ENCODE data around the gene PRR7.
A peak's percentile ranks its signal among the peaks of the same experiment; 100 is the strongest.

PRR7 gene, protein sequence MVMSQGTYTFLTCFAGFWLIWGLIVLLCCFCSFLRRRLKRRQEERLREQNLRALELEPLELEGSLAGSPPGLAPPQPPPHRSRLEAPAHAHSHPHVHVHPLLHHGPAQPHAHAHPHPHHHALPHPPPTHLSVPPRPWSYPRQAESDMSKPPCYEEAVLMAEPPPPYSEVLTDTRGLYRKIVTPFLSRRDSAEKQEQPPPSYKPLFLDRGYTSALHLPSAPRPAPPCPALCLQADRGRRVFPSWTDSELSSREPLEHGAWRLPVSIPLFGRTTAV

GRCh38 chr5:177446200-177447065 is at the start of gene PRR7:
Gene PRR7 (plus strand): TSS chr5:177446814. CDS start chr5:177455068, 8,254 bp downstream.
- peak within 1 kb of the TSS; percentile 70 for H3K4me3 ChIP-seq (ENCODE audit: low read length)
- TF ChIP-seq CTCF (conservative IDR thresholded peaks at IDR 0.05; ENCODE audit: low read length): no peak; the same call in 1 of the 2 replicates

DNA sequence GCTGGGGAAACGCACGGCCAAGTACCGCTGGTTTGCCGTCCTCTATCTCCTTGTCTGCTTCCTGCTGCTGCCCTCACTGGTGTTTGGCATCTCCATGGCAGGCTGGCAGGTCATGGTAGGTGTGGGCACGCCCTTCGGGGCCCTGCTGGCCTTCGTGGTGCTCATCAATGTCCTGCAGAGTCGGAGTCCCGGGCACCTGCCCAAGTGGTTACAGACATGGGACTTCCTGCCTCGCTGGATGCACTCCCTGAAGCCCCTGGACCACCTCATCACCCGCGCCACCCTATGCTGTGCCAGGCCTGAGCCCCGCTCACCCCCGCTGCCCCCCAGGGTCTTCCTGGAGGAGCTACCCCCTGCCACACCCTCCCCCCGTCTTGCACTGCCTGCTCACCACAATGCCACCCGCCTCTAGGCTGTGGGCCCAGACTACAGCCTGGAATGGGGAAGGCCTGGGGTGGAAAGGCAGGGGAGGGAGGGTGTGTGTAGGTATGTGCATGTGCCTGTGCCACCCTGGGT is 48.7 kb upstream of the PRR7 start:
- TF ChIP-seq CTCF (conservative IDR thresholded peaks at IDR 0.05; ENCODE audit: low read length): no peak
- DNase-seq (ENCODE audit: low read depth): no peak
- no peak overlapping the region for H3K4me3 ChIP-seq (ENCODE audit: low read length)

More at GRCh38 chr5:177446200-177447065, at the start of gene PRR7:
- DNase-seq (ENCODE audit: low read depth): peak; percentile 66

DNA sequence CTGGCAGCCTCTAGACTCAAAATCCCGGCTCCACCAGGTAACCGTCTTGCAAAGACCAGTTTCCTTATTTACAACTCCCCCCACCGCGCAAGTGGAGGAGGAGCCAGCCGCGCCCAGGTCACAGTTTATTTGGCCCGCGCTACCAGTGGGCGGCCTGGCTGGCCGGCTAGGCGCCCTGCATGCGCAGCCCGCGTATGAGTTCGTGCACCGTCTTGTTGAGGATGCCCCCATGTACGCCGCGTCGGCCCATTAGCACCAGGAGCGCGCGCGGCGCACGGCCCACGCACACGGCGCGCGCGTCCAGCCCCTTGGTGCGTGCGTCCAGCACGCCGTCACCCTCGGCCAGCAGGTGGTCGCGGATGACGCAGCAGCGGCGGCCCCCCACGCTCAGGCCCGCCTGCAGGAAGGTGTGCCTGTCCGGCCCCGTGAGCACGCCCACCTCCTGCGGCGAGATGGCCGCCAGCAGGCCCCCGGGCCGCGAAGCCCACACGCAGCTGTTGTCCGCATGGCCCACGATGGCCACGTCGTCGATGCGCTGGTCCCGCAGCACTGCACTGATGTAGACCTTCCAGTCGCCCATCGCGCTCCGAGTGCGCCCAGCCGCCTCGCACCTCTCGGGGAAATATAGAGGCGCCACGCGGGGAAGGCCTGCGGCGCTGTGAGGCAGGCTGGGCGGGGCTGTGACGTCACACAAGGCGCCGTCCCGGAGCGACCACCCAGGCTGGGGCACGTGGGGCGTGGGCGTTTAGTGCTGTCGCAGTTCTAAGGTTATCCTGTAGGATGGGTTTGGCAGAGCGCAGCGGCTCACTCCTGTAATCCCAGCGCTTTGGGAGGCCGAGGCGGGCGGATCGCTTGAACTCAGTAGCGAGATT is 46.4 kb upstream of the PRR7 start, which contains the start of gene PFN3:
Gene PFN3 (minus strand): TSS at position 665 of the 872 bp plus-strand sequence. CDS start 85 bp downstream, at position 580.
- no peak for TF ChIP-seq CTCF (conservative IDR thresholded peaks at IDR 0.05; ENCODE audit: low read length)
- no peak within 1 kb of the TSS for H3K4me3 ChIP-seq (ENCODE audit: low read length)
- DNase-seq (ENCODE audit: low read depth): peak; percentile 8

DNA sequence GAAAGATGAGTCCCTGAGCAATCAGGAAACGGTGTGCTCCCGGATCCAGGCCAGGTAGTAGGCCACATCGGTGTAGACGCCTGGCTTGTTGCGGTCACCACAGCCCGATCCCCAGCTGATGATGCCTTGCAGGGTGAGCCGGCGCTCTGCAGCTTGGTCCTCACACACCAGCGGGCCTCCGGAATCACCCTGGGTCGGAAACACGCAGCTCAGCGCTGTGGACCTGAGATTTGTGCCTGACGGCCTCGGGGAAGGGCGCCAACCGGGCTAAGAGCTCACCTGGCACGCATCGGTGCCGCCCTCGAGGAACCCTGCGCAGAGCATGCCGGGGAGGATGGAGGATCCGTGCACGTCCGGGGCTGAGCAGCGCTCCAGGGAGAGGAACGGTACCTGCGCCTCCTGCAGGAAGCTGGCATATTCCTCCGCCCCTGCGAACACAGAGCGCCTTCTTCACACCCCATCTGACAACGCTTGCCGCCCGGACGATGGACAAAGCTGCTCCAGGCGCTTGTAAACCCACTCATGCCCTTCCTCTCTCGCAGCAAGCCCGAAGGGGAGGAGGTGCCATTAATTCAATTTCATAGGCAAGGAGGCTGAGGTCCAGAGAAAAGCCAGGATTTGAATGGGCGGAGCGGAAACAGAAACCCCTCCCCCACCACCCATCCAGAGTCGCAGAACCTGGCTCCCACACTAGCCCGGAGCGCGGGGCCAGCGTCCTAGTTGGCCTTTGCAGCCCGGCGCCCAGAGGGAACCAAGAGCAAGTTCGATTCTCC is 44.2 kb upstream of the PRR7 start:
- TF ChIP-seq CTCF (conservative IDR thresholded peaks at IDR 0.05; ENCODE audit: low read length): peak; percentile 42
- no peak overlapping the region; the same call in 1 of the 2 replicates for H3K4me3 ChIP-seq (ENCODE audit: low read length)
- DNase-seq (ENCODE audit: low read depth): peak; percentile 24

DNA sequence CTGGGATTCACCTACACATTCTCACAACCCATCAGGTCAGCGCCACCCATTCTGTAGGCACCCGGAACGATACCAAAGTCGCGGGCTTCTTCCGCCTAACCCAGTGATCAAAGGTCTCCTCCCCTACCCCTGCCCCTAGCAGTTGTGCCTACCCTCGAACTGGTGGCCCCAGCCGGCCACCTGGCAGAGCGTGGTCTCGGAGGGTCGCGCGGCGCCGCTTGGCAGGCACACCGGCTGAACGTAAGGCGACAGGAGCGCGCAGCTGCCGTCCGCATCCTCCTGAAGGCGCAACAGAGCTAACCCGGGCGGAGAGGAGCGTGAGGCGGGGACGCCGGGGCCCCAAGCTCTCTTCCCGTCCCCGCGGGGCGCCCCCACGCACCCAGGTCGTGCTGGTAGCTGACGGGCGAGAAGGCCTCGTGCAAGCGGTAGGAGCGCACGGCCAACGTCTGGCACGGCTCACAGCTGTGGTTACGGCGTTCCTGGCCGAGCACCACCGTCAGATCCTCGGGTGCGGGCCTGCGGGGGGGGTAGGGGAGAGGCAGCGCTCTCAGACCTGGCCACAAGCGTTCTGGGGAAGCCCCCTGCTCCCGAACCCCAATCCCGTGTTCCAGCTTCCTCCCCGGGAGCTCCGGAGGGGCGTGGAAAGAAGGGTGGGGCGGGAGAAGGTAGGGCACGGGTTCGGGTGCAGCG is 43.4 kb upstream of the PRR7 start:
- DNase-seq (ENCODE audit: low read depth): no peak

More for the DNA sequence above, 43.4 kb upstream of the PRR7 start:
- H3K4me3 ChIP-seq (ENCODE audit: low read length): peak overlapping the region; percentile 64
- no peak for TF ChIP-seq CTCF (conservative IDR thresholded peaks at IDR 0.05; ENCODE audit: low read length)

Data from AG10803 (cell line).